ENCODE results near the gene STXBP1.

Gene STXBP1

GRCh38 chr9:127716412-127716811, 104.3 kb downstream of the STXBP1 start:
- DNase-seq = no peak

GRCh38 chr9:127717766-127718165, 105.7 kb downstream of the STXBP1 start:
- DNase-seq = no peak

- no peak for DNase-seq
Observed at GRCh38 chr9:127720031-127720864, 108.2 kb downstream of the STXBP1 start.

- DNase-seq = no peak
Observed at GRCh38 chr9:127720865-127721227, 108.8 kb downstream of the STXBP1 start.

GRCh38 chr9:127721391-127721821, 109.3 kb downstream of the STXBP1 start:
- no peak for DNase-seq

- no peak for DNase-seq
Observed at GRCh38 chr9:127722055-127722745, 110.1 kb downstream of the STXBP1 start.

GRCh38 chr9:127723013-127723412, 110.9 kb downstream of the STXBP1 start:
- no peak for DNase-seq

GRCh38 chr9:127723444-127723843, 111.4 kb downstream of the STXBP1 start:
- no peak for DNase-seq

GRCh38 chr9:127724012-127724411, 111.9 kb downstream of the STXBP1 start:
- DNase-seq = no peak

- DNase-seq = no peak
Observed at GRCh38 chr9:127726871-127727270, 114.8 kb downstream of the STXBP1 start.

- DNase-seq = no peak
Observed at GRCh38 chr9:127728808-127729207, 116.7 kb downstream of the STXBP1 start.

- no peak for DNase-seq
Observed at GRCh38 chr9:127729522-127730256, 117.6 kb downstream of the STXBP1 start.

GRCh38 chr9:127730262-127730661, 118.2 kb downstream of the STXBP1 start:
- no peak for DNase-seq

GRCh38 chr9:127730799-127731410, 118.8 kb downstream of the STXBP1 start:
- no peak for DNase-seq

GRCh38 chr9:127731938-127732337, 119.9 kb downstream of the STXBP1 start:
- DNase-seq = no peak

GRCh38 chr9:127732444-127732843, 120.4 kb downstream of the STXBP1 start:
- no peak for DNase-seq

GRCh38 chr9:127733614-127734013, 121.5 kb downstream of the STXBP1 start:
- DNase-seq = no peak

- DNase-seq = no peak
Observed at GRCh38 chr9:127734247-127734746, 122.2 kb downstream of the STXBP1 start.

GRCh38 chr9:127734747-127735529, 122.9 kb downstream of the STXBP1 start, which contains the start of gene TOR2A:
Gene TOR2A (minus strand): TSS chr9:127735294. CDS start chr9:127735270, 24 bp downstream.
- peak; percentile 98 for DNase-seq

- no peak for DNase-seq
Observed at GRCh38 chr9:127735530-127736185, 123.6 kb downstream of the STXBP1 start.

- no peak for DNase-seq
Observed at GRCh38 chr9:127738666-127739065, 126.6 kb downstream of the STXBP1 start.
